ENCODE results near the gene PRPSAP2. TPM values are rescaled to one million over a fixed set of nuclear protein-coding genes. Genes with fewer than 3 reads are reported as not detected.

The PRPSAP2 gene
- total and polyA plus RNA-seq, 10 donors = 26.3 to 44.8 (median 30.4) TPM

DNA sequence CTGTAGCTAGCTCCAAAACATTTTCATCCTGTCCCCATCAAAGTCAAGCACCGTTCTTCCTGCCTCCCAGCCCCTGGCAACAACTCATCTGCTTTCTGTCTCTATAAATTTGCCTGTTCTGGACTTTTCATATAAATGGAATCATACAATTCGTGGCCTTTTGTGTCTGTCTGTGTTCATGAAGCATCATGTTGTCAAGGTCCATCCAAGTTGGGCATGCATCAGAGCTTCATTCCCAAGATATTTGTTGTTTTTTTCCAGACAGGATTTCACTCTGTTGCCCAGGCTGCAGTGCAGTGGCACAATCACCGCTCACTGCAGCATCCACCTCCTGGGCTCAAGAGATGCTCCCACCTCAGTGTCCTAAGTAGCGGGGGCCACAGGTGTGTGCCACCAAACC lies 99.9 kb downstream of the PRPSAP2 start:
- H3K27me3 ChIP-seq (replicated peaks in 1 of 7) = no peaks in the 10 kb centered on the region
- 89 to 95% (median 93%) methylated on average over 4 of the region's 4 CpGs for WGBS, 5 donors
- H3K4me3 ChIP-seq = no peak overlapping the region
- intact Hi-C loops (cut with DNase I; ENCODE audit: low total_unique reads) = no loop called here
- no peak overlapping the region for H3K27ac ChIP-seq
- H3K36me3 ChIP-seq = no peaks in the 10 kb centered on the region
- H3K4me1 ChIP-seq = peaks cover 0 to 18% (median 6%) of the 10 kb centered on the region in 6 donors
- no peaks in the 10 kb centered on the region for H3K9me3 ChIP-seq
- DNase-seq = no peak
- TF ChIP-seq POLR2A (IDR thresholded peaks at IDR 0.05) (no peak), POLR2AphosphoS5 (IDR thresholded peaks at IDR 0.05) (no peak)
- TF ChIP-seq, protein P1, sequence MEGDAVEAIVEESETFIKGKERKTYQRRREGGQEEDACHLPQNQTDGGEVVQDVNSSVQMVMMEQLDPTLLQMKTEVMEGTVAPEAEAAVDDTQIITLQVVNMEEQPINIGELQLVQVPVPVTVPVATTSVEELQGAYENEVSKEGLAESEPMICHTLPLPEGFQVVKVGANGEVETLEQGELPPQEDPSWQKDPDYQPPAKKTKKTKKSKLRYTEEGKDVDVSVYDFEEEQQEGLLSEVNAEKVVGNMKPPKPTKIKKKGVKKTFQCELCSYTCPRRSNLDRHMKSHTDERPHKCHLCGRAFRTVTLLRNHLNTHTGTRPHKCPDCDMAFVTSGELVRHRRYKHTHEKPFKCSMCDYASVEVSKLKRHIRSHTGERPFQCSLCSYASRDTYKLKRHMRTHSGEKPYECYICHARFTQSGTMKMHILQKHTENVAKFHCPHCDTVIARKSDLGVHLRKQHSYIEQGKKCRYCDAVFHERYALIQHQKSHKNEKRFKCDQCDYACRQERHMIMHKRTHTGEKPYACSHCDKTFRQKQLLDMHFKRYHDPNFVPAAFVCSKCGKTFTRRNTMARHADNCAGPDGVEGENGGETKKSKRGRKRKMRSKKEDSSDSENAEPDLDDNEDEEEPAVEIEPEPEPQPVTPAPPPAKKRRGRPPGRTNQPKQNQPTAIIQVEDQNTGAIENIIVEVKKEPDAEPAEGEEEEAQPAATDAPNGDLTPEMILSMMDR (IDR thresholded peaks at IDR 0.05 in 8 of 11, conservative IDR thresholded peaks at IDR 0.05 in 3 of 11) = no peak

DNA sequence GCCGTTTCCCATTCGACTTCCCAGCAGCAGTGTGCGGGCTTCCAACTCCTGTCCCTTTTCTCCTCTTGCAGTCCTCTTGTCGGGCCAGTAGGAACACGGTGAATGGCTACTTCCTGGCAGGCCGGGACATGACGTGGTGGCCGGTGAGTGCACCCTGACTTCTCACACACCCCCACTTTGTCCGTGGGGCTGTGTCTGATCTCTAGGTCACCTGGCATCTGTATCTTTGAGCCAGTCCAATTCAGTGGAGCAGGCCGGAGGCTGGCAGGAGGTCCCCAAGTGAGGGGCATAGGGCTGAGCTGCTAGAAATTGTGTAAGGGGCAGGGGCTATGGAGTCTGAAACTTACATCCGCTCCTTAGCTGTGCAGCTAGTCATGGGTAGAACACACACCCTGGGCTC lies 100.7 kb downstream of the PRPSAP2 start:
- 86 to 93% (median 90%) methylated on average over 11 of the region's 11 CpGs for WGBS, 5 donors
- Histone ChIP-seq H3K27ac (no peak overlapping the region), H3K9me3 (no peaks in the 10 kb centered on the region), H3K36me3 (no peaks in the 10 kb centered on the region), H3K4me1 (peaks cover 0 to 18% (median 6%) of the 10 kb centered on the region in 6 donors), H3K27me3 (replicated peaks in 1 of 7) (no peaks in the 10 kb centered on the region), H3K4me3 (no peak overlapping the region)
- intact Hi-C loops (cut with DNase I; ENCODE audit: low total_unique reads) = no loop called here
- DNase-seq = no peak
- TF ChIP-seq POLR2AphosphoS5 (IDR thresholded peaks at IDR 0.05) = no peak
- TF ChIP-seq, protein P1 (IDR thresholded peaks at IDR 0.05 in 8 of 11, conservative IDR thresholded peaks at IDR 0.05 in 3 of 11) = no peak
- TF ChIP-seq POLR2A (IDR thresholded peaks at IDR 0.05) = no peak

DNA sequence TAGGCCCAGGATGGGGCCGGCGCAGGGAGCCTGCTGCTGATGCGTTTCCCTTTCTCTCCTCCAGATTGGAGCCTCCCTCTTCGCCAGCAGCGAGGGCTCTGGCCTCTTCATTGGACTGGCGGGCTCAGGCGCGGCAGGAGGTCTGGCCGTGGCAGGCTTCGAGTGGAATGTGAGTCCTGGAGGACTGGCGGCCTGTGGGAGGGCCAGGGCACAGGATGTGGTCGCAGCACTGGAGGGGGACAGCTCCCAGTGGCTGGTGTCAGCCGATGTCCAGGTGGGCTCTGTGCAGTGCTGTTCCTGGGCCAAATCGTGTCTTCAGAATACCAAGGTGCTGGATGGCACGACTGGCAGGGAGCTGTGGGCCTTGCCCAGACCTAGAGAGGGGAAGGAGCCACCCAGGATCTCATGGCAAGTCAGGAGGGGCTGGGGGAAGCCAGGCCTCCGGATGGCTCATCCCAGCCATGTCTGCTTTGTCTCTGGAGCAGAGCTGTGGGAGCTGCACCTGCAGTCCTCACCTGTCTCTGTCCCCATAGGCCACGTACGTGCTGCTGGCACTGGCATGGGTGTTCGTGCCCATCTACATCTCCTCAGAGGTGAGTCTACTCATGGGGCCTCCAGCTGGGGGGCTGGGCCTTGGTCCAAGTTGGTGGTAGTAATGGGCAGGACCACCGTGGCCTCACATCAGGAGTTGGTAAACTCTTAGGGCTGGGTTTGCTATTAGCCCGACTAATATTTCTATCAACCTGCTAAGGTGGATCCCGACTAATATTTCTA lies 101.3 kb downstream of the PRPSAP2 start:
- TF ChIP-seq, protein P1 (IDR thresholded peaks at IDR 0.05 in 8 of 11, conservative IDR thresholded peaks at IDR 0.05 in 3 of 11) = no peak
- no peak for TF ChIP-seq POLR2A (IDR thresholded peaks at IDR 0.05)
- no peak for TF ChIP-seq POLR2AphosphoS5 (IDR thresholded peaks at IDR 0.05)
- Histone ChIP-seq H3K36me3 (no peaks in the 10 kb centered on the region), H3K9me3 (no peaks in the 10 kb centered on the region), H3K27ac (no peak overlapping the region), H3K4me1 (peaks cover 0 to 18% (median 6%) of the 10 kb centered on the region in 6 donors), H3K4me3 (no peak overlapping the region), H3K27me3 (replicated peaks in 1 of 7) (no peaks in the 10 kb centered on the region)
- DNase-seq = peak; percentile 72
- 78 to 83% (median 82%) methylated on average over 11 to 22 of the region's 22 CpGs for WGBS, 5 donors
- intact Hi-C loops (cut with DNase I; ENCODE audit: low total_unique reads) = no loop called here

DNA sequence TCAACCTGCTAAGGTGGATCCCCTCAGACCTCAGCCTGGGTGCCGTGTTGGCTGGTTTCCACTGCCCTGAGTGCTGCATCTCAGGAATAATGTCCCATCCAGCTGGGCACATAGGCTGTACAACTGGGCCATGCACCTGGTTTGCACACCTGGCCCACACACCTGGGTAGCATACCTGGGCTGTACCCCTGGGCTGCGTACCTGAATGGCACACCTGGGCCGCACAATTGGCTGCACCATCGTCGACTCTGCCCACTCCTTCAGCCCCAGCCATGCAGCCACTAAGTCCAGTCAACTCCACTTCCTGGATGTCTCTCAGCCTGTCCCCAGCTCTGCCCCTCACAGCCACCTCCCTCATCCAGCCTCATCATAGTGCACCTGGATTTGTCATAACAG lies 101.9 kb downstream of the PRPSAP2 start:
- Histone ChIP-seq H3K27ac (no peak overlapping the region), H3K27me3 (replicated peaks in 1 of 7) (no peaks in the 10 kb centered on the region), H3K9me3 (no peaks in the 10 kb centered on the region), H3K4me3 (no peak overlapping the region), H3K4me1 (peaks cover 0 to 18% (median 6%) of the 10 kb centered on the region in 6 donors), H3K36me3 (no peaks in the 10 kb centered on the region)
- DNase-seq = no peak
- intact Hi-C loops (cut with DNase I; ENCODE audit: low total_unique reads) = no loop called here
- WGBS, 5 donors = 90 to 95% (median 92%) methylated on average over 5 of the region's 5 CpGs
- no peak for TF ChIP-seq POLR2A (IDR thresholded peaks at IDR 0.05)
- TF ChIP-seq, protein P1 (IDR thresholded peaks at IDR 0.05 in 8 of 11, conservative IDR thresholded peaks at IDR 0.05 in 3 of 11) = no peak
- no peak for TF ChIP-seq POLR2AphosphoS5 (IDR thresholded peaks at IDR 0.05)

Data from spleen (tissue), 11 donors.